ENCODE measurements around the gene CNTNAP2. TPM values are rescaled to one million over a fixed set of nuclear protein-coding genes. Genes with fewer than 3 reads are reported as not detected.

Gene CNTNAP2
- total RNA-seq, 1 donor from 2014 or later: 110 TPM

DNA sequence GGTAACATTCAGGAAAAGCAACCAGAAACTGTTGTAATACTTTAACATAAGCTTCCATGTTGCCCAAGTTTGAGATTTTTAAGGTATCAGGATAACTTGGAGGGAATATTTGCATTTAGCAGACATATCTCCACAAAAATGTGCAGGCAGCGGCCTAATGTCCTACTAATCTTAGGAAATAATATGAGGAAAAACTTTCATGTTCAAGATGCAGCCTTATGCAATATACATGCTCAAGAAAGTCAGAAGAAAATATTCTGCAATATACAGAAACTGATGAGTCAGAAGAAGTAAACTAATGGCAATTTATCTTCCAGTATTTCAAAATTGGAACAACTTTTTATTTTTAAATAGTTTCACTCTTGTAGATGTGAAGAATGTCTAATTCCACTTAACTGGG lies 2010.8 kb downstream of the CNTNAP2 start:
- DNase-seq (ENCODE audit: low spot score in 2 of 2): no peak
- no peak for FAIRE-seq

DNA sequence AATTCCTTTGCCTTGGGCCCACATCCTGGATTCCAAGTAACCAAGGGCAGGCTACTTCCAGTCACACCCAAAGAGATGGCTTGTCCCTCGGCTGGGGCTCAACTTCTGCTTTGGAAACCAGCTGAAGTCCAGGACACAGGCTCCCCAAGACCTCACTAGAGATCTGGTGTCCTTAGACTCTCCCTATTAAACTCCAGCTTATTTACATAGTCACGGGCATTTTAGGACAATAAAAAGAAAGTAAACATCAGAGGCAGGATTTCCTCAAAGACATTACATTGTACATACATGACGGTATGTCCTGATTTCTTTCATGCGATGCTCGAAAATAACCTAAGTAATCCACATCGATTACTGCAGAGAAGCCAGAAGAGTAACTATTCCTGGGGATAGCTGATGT lies 2012.4 kb downstream of the CNTNAP2 start:
- DNase-seq (ENCODE audit: low spot score in 2 of 2) (no peak), FAIRE-seq (no peak)

DNA sequence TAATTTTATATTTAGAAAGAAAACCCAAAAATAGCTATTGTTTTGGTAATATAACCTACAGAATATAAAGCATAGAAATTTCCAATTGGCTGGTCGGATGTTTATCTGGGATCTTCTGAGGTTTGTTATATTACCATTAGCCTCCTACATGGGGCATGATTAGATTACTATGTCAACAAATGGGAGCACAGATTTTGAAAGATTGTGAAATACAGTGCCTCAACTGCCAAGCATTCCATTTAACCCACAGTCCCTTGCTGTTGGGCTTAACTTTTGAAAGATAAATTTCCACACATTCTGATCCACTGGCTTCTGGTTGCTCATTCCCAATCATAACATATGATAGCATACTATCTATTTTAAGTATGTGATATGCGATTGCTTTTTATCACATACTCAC lies 2018.5 kb downstream of the CNTNAP2 start:
- DNase-seq (ENCODE audit: low spot score in 2 of 2) (no peak), FAIRE-seq (no peak)

DNA sequence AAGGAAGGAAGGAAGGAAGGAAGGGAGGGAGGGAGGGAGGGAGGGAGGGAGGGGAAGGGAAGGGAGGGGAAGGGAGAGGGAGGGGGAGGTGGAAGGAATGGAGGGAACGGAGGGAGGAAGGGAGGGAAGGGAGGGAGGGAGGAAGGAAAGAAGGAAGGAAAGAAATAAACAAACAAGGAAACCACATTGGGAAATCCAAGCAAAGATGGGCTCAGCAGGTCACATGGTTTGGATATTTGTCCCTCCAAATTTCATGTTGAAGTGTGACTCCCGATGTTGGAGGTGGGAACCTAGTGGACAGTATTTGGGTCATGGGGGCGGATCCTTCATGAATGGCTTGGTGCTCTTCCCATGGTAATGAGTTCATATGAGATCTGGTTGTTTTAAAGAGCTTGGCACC lies 2019.4 kb downstream of the CNTNAP2 start:
- FAIRE-seq: no peak

DNA sequence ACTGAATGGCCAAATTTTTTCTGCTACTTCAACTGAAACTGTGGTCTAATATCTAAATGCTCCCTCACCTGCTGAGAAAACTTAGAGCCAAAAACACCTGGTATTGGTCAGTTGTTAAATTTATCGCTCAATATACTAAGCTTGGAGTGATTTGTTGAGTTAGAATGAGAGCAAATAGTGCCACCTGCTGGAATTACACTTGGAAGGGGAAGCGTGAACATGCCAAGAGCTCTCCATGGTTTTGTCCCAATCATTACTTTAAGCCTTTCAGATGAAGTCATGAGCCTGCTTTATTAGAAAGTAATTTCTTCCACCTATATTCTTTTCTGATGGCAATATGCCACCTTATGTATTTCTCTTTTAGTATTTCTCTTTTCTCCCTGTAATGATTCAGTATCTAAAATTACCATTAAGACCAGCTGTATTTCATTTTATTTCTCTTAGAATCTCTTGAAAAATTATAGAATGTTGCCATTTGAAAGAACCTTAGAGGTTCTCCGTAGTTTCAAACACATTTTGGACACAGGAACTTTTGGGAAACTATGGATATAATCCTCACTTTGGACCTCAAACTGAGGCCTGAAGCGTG lies 2026.2 kb downstream of the CNTNAP2 start:
- FAIRE-seq: no peak
- peak; percentile 10 to 15 for DNase-seq (ENCODE audit: low spot score in 2 of 2)

More for the DNA sequence above, 2019.4 kb downstream of the CNTNAP2 start:
- no peak for DNase-seq (ENCODE audit: low spot score in 2 of 2)

DNA sequence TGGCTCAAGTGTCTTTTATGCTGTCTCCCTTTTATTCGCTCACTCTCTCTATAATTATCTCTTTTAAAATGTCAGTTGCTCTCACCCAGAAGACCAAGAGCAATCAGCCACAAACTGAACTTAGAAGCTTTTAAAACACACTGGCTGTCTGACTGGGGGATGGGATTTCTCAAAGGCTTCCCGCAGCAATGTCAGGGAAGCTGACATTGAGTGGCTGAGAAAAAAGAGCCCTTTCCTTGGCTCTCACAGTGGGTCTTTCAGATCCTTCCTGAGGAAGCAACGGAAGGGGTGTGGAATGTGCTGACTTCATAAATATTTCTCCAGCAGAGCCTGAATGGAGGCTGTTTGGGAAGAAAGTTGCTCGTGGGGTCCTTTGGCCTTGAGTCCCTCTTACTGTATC lies 2028.2 kb downstream of the CNTNAP2 start:
- DNase-seq (ENCODE audit: low spot score in 2 of 2): no peak
- no peak for FAIRE-seq

DNA sequence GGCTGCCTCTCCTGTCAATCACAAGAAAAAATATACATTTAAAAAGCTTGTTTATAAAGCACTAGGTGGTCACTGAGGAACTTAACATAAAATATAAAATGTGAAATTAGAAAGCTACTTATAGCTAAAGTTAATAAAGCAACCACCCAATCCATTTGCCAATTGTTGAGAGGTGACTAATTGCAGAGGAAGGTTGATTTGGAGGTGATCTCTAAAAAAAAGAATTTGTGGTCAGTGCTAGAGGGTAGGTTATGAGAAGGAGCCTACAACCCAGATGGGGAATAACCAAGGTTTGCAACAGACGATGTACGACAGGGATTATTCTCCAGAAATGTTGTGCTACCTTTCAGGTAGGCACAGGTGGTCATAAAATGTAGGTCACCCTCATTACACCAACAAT lies 2029.7 kb downstream of the CNTNAP2 start:
- DNase-seq (ENCODE audit: low spot score in 2 of 2): no peak
- no peak for FAIRE-seq

DNA sequence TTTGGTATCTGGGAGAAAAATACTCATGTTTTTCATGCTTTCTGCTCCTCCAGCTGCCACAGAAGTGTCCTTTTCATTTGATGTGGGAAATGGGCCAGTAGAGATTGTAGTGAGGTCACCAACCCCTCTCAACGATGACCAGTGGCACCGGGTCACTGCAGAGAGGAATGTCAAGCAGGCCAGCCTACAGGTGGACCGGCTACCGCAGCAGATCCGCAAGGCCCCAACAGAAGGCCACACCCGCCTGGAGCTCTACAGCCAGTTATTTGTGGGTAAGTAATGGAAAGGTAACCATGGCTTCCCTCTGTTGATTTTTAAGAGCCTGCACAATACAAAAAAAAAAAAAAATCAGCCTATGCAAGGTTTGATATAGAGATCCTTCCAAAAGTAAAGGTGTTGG lies 2030.8 kb downstream of the CNTNAP2 start:
- FAIRE-seq (no peak), DNase-seq (ENCODE audit: low spot score in 2 of 2) (no peak)

DNA sequence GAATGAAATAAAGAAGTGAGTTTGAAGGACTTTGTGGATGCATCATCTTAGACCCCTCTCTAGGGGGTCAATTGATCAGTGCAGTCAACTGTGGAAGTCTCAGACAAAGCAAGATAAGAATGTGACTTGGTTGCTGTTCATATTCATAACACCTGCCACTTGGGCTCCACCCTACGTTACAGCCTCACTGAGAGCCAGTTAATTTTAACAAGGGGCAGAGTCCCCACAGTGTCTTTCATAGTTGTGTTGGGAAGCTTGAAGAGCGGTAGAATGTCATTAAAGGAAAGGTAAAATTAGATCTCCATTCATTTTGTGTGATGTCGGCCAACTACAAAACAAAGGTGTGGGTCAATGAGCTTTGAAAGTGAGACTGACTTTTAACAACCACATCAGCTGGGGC lies 2031.9 kb downstream of the CNTNAP2 start:
- DNase-seq (ENCODE audit: low spot score in 2 of 2) (no peak), FAIRE-seq (no peak)

DNA sequence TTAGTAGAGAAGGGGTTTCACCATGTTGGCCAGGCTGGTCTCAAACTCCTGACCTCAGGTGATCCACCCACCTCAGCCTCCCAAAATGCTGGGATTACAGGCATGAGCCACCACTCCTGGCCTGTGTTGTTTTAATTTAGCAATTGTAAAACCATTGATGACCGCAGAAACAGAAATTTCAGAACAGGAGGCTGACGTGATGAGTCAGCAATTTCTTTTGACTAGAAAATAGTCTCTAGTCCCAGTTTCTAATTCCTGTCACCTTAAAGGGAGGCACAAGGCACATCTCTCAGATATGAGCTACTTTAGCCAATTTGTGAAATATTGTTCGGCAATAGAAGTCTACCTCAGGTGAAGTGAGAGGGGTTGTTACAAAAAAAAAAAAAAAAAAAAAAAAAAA lies 2033.1 kb downstream of the CNTNAP2 start:
- no peak for FAIRE-seq
- DNase-seq (ENCODE audit: low spot score in 2 of 2): no peak

DNA sequence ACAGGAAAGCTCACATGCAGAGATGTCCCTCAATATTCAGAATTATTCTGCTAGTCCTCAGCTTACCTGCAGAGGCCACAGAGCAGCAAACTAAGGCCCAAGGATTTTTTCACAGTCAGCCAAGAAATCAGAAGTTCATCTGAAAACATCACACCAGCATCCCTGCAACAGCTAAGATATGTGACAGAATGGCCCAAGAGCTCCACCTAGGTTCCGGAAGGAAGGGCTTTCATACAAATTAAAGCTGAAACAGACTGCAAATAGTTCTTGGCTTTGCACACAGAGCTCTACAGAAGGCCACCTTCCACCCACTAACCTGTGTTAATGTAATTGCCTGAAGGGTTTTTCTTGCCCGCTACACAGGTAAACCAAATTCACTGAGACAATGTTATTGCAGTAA lies 2035.2 kb downstream of the CNTNAP2 start:
- FAIRE-seq (no peak), DNase-seq (ENCODE audit: low spot score in 2 of 2) (no peak)

DNA sequence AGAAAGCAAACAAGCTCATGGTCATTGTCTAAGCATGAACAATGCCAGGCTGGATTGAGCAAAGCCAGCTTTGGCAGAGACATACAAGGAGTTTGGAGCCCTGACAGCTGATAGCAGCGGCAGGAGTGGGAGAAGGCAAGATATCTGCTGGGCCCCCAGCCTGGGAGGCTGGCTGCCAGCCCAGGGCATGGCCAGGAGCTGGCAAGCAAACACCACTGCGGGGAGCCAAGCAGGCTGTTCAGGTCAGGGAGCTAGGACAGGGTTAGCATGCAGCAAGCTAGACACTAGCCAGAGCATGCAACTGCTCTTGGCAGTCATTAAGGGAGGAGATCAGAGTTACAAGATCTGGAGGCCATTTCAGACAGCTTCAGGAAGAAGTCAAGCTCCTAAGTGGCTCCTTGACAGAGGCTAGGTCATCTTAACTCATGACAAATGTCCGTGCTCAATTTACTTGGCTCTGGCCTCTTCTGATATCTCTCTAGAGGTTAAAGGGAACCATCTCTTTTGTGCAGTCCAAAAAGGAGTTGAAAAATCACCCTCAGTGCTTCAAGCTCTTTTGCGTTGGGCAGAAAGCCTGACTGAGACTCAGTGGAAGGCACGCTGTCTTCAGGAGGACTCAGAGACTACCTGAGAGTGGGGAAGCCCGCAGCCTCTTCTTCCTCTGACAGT lies 2037.1 kb downstream of the CNTNAP2 start:
- no peak for DNase-seq (ENCODE audit: low spot score in 2 of 2)
- FAIRE-seq: no peak

DNA sequence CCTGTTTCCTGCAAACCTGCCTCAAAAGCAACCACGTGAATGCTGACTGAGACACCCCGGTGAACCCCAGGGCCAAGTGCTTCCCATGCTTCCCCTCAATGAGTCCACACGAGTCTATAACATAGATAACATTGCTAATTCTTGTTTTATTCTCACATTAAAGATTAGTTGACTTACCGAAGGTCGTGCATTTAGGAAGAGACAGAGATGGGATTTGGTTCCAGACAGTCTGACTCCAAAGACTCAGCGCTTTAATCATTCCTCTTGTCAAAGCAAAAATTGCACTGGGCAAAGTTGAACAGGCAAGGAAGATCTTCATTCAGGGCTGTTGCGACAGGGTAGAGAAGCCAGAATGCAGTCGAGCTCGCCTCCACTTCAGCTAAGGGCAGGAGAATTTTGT lies 2038.4 kb downstream of the CNTNAP2 start:
- no peak for DNase-seq (ENCODE audit: low spot score in 2 of 2)
- FAIRE-seq: no peak

DNA sequence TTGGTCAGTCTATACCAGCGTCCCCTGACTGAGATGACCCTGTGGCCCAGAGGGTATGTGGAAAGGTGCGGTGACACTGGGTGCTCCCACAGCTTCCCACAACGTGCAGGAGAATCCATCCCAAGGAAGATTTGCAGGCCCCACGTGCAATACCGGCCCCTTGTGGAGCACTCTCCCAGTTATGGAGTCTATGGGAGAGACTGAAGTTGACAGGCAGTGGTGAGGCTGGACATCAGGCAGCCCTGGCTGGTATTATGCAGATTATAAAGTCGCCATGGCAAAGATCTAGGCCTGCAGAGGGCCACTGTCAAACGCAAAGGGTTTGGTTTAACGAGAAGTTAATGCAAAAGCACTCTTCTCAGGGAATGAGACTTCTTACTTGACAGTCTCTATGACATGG lies 2039.2 kb downstream of the CNTNAP2 start:
- FAIRE-seq (no peak), DNase-seq (ENCODE audit: low spot score in 2 of 2) (no peak)

DNA sequence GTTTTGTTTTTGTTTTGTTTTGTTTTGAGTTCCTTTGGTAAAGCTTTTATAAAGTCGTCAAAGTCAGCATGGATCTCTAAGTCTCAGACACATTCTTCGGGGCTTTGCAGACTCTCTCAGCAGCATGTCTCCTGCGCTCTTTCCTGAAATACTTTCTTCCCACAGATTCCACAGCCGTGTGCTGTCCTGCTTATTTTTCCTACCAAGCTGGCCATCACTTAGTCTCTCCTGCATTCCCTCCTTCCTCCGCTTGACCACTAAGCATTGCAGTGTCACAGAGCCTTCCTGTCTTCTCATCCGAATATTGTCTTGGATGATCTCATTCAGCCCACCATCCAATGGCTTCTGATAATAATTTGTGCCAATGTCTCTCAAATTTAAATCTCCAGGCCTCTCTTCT lies 2039.6 kb downstream of the CNTNAP2 start:
- FAIRE-seq: no peak
- DNase-seq (ENCODE audit: low spot score in 2 of 2): no peak

DNA sequence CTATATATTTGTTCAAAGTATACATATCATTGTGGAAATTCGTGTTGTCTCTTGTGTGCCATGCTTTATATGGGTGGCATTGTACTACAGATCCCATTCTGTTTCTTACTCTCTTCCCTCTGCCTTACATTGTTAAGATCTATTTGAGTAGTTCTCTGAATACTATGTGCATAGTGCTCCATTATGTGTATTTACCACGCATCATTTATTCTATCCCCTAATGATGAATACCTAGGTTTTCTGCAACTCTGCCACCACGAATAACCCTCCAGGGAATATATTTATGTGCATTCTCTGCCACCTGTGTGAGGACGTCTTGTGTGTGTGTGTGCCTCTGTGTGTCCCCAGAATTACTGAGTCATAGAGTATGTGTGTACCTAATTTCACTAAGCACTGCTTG lies 2042.7 kb downstream of the CNTNAP2 start:
- DNase-seq (ENCODE audit: low spot score in 2 of 2): no peak
- no peak for FAIRE-seq

DNA sequence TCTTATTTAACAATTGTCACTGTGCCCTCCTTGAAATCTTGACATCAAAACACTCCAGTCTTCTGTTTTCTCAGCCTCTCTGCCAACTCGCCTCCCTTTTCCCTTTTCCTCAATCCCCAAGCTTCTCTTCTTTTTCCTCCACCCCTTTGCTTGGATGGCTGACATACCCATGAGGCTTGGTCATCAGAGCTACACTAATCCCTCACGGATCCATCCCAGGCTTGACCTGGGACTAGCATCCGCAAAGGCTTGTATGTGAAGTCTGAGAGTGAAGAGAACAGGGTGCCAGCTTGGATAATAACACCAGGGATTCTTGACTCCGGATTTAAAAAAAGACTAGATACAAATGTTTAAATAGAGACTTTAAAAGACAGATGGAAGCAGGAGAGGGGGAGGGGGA lies 2045.2 kb downstream of the CNTNAP2 start:
- DNase-seq (ENCODE audit: low spot score in 2 of 2) (no peak), FAIRE-seq (no peak)

DNA sequence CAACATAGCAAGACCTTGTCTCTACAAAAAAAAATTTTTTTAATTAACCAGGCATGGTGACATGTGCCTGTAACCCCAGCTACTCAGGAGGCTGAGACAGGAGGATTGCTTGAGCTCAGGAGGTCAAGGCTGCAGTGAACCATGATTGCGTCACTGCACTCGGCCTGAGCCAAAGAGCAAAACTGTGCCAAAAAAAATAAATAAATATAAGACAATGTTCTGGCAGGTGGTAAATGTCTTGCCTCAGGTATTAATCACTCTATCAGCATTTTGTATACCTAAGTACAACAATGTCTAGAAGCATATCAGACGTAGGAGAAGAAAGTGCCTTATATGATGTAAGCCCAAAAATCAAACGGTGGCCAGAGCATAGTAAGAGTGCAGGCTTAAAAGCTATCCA lies 2046.2 kb downstream of the CNTNAP2 start:
- FAIRE-seq (no peak), DNase-seq (ENCODE audit: low spot score in 2 of 2) (no peak)

DNA sequence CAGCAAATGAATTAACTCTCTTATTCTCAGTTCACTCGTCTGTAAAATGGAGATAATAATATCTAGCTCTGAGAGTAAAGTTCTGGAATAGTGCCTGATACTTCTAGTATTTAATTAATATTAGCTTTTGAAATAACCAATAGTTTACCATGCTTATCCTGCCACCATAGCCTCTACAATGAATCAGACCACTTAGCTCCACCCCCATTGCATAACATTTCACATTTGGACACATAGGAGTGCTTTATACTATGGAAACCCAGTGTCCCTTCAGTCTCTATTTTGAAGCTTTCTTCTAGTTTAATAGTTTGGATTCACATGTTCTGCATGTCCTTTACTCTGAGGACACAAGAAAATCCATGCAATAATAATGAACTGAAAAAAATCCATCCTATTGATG lies 2046.6 kb downstream of the CNTNAP2 start:
- DNase-seq (ENCODE audit: low spot score in 2 of 2): no peak
- FAIRE-seq: no peak

DNA sequence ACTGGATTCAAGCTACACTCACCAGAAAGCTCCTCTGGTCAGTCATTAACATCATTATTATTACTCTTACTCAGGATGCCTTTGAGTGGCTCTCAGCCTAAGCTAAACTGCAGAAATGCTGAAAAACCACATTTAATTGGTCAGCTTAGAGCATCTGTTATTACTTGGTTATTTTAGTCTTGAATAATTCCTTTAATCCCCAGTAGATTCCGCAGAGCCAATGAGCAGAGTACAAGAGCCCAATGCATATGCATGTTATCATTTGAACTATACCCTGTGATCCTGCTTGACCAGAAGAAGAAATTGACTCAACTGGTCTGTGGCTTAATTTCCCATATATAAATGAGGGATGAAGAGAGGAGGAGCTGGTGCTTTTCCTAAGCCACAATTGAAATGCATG lies 2056.3 kb downstream of the CNTNAP2 start:
- DNase-seq (ENCODE audit: low spot score in 2 of 2) (no peak), FAIRE-seq (no peak)

DNA sequence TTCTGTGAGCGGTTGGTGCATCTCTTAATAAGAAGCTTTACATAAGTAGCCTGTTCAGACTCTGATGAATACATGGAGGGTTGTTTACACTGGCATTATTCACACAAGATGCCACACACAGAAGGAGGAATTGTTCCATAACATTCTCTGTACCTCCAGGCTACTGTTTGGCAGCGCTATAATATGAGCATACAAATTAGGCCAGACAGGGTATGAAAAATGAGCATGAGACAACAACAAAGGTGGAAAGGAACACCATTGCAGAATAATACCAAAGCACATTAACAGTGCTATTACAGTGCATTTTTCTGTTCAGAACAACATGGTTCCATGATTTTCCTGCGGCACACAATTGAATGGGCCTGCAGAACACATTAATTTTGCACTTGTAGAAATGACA lies 2056.8 kb downstream of the CNTNAP2 start:
- FAIRE-seq (no peak), DNase-seq (ENCODE audit: low spot score in 2 of 2) (no peak)

DNA sequence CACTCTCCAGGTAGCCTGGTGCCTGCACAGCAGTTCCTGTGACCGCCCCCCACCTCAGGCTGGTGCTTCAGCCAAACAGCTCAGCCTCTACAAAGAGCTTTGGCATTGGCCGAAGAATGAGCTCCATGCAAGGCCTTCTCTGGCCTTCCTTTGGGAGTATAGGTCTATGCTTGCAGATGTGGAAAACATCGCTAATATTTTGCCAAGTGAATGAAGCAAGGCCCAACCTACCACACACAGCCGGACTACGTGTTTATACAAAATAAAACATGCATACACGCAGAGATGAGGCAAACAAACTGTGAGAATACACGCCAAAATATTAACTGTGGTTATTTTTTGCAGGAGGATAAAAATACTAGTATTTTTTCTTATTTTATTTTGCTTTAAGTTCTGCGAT lies 2057.8 kb downstream of the CNTNAP2 start:
- no peak for FAIRE-seq
- no peak for DNase-seq (ENCODE audit: low spot score in 2 of 2)

DNA sequence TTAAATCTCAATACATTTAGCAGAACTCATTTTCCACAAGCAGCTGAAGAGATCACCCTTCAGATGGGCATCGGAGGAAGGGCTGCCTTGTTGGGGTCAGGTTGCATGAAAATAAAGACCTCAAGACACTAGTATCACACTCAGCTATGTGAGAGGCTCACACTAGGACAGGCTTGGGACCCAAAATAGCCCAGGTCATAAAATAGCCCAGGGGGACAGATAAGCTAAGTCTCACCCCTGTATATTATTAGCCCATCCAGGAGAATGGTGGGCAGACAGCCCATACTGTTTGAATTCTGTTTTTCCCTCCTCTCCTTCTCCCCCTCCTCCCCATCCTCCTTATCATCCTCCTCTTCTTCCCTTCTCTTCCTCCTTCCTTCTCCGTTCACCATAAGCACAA lies 2058.9 kb downstream of the CNTNAP2 start:
- FAIRE-seq (no peak), DNase-seq (ENCODE audit: low spot score in 2 of 2) (no peak)

Measured in frontal cortex (tissue), 4 donors.